ENCODE results near the gene RAPGEF3. TPM values are rescaled to one million over a fixed set of nuclear protein-coding genes. Genes with fewer than 3 reads are reported as not detected.

Gene RAPGEF3
- total and polyA plus RNA-seq, 2 donors (not counting 1 experiment from before 2014, with no cell fraction given), result 1.8 to 5.2 TPM

GRCh38 chr12:47808050-47808449 is 49.4 kb upstream of the RAPGEF3 start:
- Histone ChIP-seq H2AFZ (ENCODE audit: insufficient read depth, low read depth, low read length, poor library complexity, severe bottlenecking) (peak overlapping the region; percentile 8), H3K9me3 (ENCODE audit: control extremely low read depth in 1 of 3, control insufficient read depth in 2 of 3, insufficient read depth in 1 of 3, low read length in 2 of 3) (no peaks in the 10 kb centered on the region), H3K4me2 (replicated peaks; ENCODE audit: low read depth, low read length, poor library complexity, severe bottlenecking) (peak overlapping the region; percentile 84), H3K27ac (ENCODE audit: low read length in 2 of 2) (peak overlapping the region; percentile 90 to 94), H4K20me1 (ENCODE audit: control insufficient read depth, insufficient read depth, low read length, poor library complexity, severe bottlenecking) (peaks cover under 1% of the 10 kb centered on the region), H3K27me3 (replicated peaks in 1 of 4; ENCODE audit: control extremely low read depth in 1 of 4, control insufficient read depth in 3 of 4, insufficient read depth in 4 of 4, low read length in 3 of 4) (no peaks in the 10 kb centered on the region), H3K36me3 (replicated peaks in 1 of 2; ENCODE audit: control extremely low read depth in 1 of 2, control insufficient read depth in 1 of 2, extremely low read depth in 1 of 2, insufficient read depth in 2 of 2, low read length in 1 of 2) (peaks cover 0 to 14% of the 10 kb centered on the region in 2 experiments), H3K4me1 (ENCODE audit: control insufficient read depth in 2 of 2, insufficient read depth in 2 of 2, low read length in 2 of 2) (peaks cover 74 to 93% of the 10 kb centered on the region in 2 donors), H3K79me2 (ENCODE audit: control insufficient read depth, insufficient read depth, low read length) (peaks cover 96% of the 10 kb centered on the region), H3K4me3 (ENCODE audit: control extremely low read depth in 1 of 5, extremely low read depth in 1 of 5, insufficient read depth in 1 of 5, low read depth in 2 of 5, low read length in 4 of 5) (peak overlapping the region in 4 of 5 experiments; percentile 16 to 33 (median 28)), H3K9ac (ENCODE audit: low read length) (peak overlapping the region; percentile 54)
- Mint-ChIP-seq H3K4me3 (peak overlapping the region; percentile 69), H3K9me3 (ENCODE audit: insufficient read depth) (no peaks in the 10 kb centered on the region), H3K27ac (peak overlapping the region; percentile 91), H3K4me1 (peaks cover 96% of the 10 kb centered on the region), H3K27me3 (no peaks in the 10 kb centered on the region)
- DNase-seq (peak; percentile 86), ATAC-seq (ENCODE audit: low read depth) (peak; percentile 40)
- intact Hi-C loops (cut with micrococcal nuclease), result loop anchor here (1.0 kb wide), 5 partner anchors 11 to 102 kb away; partner anchors contain the start of genes HDAC7, RPAP3 and SLC48A1
- TF ChIP-seq EZH2 (IDR thresholded peaks at IDR 0.05; ENCODE audit: borderline replicate concordance, insufficient read depth, low read depth, low read length, poor library complexity, severe bottlenecking), result no peak
- no peak for TF ChIP-seq CTCF (IDR thresholded peaks at IDR 0.05)
- ChIA-PET POLR2A (interaction anchor here (0.5 to 17.3 kb wide), 11 partner anchors 9 to 1348 kb away, joined by 3 to 264 read pairs (median 4); partner anchors contain the start of gene HDAC7), CTCF (interaction anchor here (0.7 to 38.8 kb wide), 21 partner anchors 10 to 156 kb away, joined by 3 to 1203 read pairs (median 5); partner anchors contain the start of genes HDAC7 and SLC48A1)
- WGBS (ENCODE audit: insufficient coverage), result 0% methylated on average over 9 of the region's 9 CpGs

GRCh38 chr12:47807338-47807737 is 48.7 kb upstream of the RAPGEF3 start:
- intact Hi-C loops (cut with micrococcal nuclease), result no loop called here
- POLR2A ChIA-PET, result interaction anchor here (0.7 to 17.3 kb wide), 7 partner anchors 11 to 98 kb away, joined by 3 to 264 read pairs (median 4); partner anchors contain the start of gene HDAC7

More at GRCh38 chr12:47807338-47807737, 48.7 kb upstream of the RAPGEF3 start:
- TF ChIP-seq EZH2 (IDR thresholded peaks at IDR 0.05; ENCODE audit: borderline replicate concordance, insufficient read depth, low read depth, low read length, poor library complexity, severe bottlenecking) (no peak), CTCF (IDR thresholded peaks at IDR 0.05) (no peak)
- H2AFZ ChIP-seq (ENCODE audit: insufficient read depth, low read depth, low read length, poor library complexity, severe bottlenecking), result no peak overlapping the region
- peak overlapping the region; percentile 90 to 94 for H3K27ac ChIP-seq (ENCODE audit: low read length in 2 of 2)
- H3K4me3 ChIP-seq (ENCODE audit: control extremely low read depth in 1 of 5, extremely low read depth in 1 of 5, insufficient read depth in 1 of 5, low read depth in 2 of 5, low read length in 4 of 5), result peak overlapping the region in 1 of 5 experiments; percentile 9
- H3K27me3 ChIP-seq (replicated peaks in 1 of 4; ENCODE audit: control extremely low read depth in 1 of 4, control insufficient read depth in 3 of 4, insufficient read depth in 4 of 4, low read length in 3 of 4), result no peaks in the 10 kb centered on the region
- Mint-ChIP-seq H3K4me1 (peaks cover 96% of the 10 kb centered on the region), H3K27me3 (no peaks in the 10 kb centered on the region), H3K9me3 (ENCODE audit: insufficient read depth) (no peaks in the 10 kb centered on the region), H3K27ac (peak overlapping the region; percentile 91), H3K4me3 (peak overlapping the region; percentile 69)
- 100% methylated on average over 2 of the region's 5 CpGs for WGBS (ENCODE audit: insufficient coverage)
- peak overlapping the region; percentile 54 for H3K9ac ChIP-seq (ENCODE audit: low read length)
- peaks cover 8% of the 10 kb centered on the region for H4K20me1 ChIP-seq (ENCODE audit: control insufficient read depth, insufficient read depth, low read length, poor library complexity, severe bottlenecking)
- peak overlapping the region; percentile 84 for H3K4me2 ChIP-seq (replicated peaks; ENCODE audit: low read depth, low read length, poor library complexity, severe bottlenecking)
- H3K4me1 ChIP-seq (ENCODE audit: control insufficient read depth in 2 of 2, insufficient read depth in 2 of 2, low read length in 2 of 2), result peaks cover 77 to 95% of the 10 kb centered on the region in 2 donors
- H3K9me3 ChIP-seq (ENCODE audit: control extremely low read depth in 1 of 3, control insufficient read depth in 2 of 3, insufficient read depth in 1 of 3, low read length in 2 of 3), result no peaks in the 10 kb centered on the region
- no peak for DNase-seq
- H3K79me2 ChIP-seq (ENCODE audit: control insufficient read depth, insufficient read depth, low read length), result peaks cover 98% of the 10 kb centered on the region
- peaks cover 0 to 14% of the 10 kb centered on the region in 2 experiments for H3K36me3 ChIP-seq (replicated peaks in 1 of 2; ENCODE audit: control extremely low read depth in 1 of 2, control insufficient read depth in 1 of 2, extremely low read depth in 1 of 2, insufficient read depth in 2 of 2, low read length in 1 of 2)
- CTCF ChIA-PET, result interaction anchor here (0.7 to 38.8 kb wide), 18 partner anchors 10 to 155 kb away, joined by 3 to 1203 read pairs (median 8); partner anchors contain the start of genes HDAC7 and SLC48A1
- no peak for ATAC-seq (ENCODE audit: low read depth)
